Activated naive CD4-positive, alpha-beta T cell treated with anti-CD3 and anti-CD28 coated beads, Interleukin-2, amount 50 U/mL, for 16 hours (primary cell): Measurements from ENCODE around the gene OR52I1.

Experiments used
- DNase-seq: peaks from one replicate; pipeline ENCODE4 v3.0.0-alpha.2; 2020

OR52I1 gene

DNA sequence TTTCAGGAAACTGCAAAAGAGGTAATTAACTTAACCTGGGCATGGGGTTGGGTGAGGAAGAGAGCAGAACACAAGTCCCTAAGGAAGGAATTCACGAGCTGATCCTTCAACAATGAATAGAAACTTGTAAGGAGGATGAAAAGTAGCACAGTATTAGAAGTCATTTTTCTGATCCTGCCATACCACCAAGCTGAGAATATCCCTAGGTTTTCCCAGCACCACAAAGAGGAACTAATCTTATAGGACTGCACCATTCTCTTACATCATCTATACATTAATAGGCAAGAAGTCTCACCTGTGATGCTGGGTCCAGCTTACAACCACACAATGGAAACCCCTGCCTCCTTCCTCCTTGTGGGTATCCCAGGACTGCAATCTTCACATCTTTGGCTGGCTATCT lies at the start of gene OR52I1:
TSS of gene OR52I1 (plus strand) at position 301 of the 400 bp plus-strand sequence. CDS start at position 301, 0 bp downstream.
- no peak for DNase-seq

DNA sequence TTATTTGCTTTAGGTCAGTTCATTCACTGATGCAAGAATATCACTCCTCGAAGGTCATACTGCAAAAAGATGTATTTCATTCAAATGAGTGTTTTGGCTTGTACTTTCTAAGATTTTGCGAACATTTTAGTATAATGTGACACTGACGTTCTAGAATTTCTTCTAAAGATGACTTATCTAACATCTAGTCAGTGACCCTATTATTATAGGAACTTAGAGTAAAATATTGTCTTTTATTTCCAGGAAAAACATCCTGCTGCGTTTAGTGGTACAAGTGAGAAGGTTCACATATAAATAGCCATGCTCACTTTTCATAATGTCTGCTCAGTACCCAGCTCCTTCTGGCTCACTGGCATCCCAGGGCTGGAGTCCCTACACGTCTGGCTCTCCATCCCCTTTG lies 48.9 kb upstream of the OR52I1 start, which contains the start of gene OR52M1:
TSS of gene OR52M1 (plus strand) at position 301 of the 400 bp plus-strand sequence. CDS start at position 301, 0 bp downstream.
- DNase-seq: no peak

DNA sequence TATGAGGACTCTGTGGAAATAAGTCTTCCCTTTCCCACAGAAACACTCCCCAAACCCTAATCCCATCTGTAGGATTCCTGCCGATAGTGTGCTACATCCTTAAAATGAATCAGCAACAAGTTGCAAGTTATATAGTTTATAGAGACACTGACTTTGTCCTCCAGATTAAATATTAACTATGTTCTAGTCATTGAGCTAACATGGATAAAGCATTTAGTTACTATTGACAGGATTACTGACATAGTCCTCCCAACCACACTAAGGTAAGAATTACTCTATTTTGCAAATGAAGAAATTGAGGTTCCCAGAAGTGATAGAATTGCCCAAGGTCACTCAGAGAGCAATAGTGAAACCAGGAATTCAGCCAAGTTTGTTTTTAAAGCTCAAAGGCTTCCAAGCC lies 47.0 kb upstream of the OR52I1 start:
- DNase-seq: no peak

DNA sequence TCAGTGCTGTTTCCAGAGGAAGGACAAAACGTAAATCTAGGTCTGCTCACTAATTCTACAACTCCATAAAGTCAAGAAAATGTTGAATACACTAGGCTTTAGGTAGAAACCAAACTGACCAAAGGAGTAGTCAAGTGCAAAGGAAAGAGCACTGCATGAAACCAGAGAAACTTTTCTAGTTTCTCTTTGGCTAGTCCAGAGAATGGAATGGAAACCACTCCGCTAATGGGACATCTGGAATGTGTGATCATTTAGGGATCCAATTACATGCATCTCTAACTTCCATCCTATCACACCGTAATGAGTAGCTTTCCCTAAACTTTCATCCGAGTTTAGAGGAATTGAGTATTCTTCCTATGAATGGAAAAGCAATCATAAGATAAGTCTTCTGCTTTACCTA lies 46.4 kb upstream of the OR52I1 start:
- DNase-seq: no peak

- DNase-seq: no peak
Observed at GRCh38 chr11:4551346-4551979, 42.4 kb upstream of the OR52I1 start.

DNA sequence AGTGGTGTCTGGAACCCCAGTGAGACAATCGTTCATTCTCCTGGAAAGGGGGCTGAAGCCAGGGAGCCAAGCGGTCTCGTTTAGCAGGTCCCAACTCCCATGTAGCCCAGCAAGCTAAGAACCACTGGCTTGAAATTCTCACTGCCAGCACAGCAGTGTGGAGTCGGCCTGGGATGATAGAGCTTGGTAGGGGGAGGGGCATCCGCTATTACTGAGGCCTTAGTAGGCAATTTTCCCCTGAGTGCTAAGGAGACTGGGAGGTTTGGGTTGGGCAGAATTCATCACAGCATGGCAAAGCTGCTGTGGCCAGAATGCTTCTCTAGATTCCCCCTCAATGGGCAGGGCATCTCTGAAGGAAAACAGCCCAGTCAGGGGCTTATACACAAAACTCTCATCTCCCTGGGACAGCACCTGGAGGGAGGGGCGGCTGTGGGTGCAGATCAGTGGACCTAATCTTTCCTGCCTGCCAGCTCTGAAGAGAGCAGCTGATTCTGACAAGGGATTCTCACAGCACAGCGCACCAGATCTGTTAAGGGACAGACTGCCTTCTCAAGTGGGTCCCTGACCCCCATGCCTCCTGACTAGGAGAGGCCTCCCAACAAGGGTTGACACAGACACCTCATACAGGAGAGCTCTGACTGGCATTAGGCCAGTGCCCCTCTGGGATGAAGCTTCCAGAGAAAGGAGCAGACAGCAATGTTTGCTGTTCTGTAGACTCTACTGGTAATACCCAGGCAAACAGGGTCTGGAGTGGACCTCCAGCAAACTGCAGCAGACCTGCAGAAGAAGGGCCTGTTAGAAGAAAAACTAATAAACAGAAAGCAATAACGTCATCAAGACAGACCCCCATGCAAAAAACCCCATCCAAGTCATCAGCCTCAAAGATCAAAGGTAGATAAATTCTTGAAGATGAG lies 34.1 kb upstream of the OR52I1 start:
- no peak for DNase-seq

GRCh38 chr11:4560467-4560866 lies 33.4 kb upstream of the OR52I1 start:
- no peak for DNase-seq

- no peak for DNase-seq
Observed at GRCh38 chr11:4565371-4565770, 28.5 kb upstream of the OR52I1 start.

GRCh38 chr11:4569075-4569474 lies 24.8 kb upstream of the OR52I1 start:
- no peak for DNase-seq

DNA sequence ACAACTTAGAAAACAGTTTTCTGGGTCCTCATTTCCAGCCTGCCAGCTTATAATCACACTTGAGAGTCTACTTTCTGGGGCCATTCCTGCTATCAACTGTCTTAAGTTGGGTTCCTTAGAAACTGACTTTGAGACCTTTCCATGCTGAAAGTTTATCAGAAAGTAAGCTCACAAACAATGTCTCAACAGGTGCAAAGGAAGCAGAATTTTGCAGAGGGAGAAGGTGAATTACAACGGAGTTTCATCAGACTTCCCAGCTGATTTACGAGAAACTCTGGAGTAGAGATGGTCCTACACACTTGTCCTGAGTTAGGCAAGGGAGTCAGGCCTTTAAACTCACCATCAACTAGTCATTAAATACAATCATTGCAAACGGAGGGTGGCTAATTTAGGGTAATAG lies 17.0 kb upstream of the OR52I1 start:
- no peak for DNase-seq

GRCh38 chr11:4577761-4578160 lies 16.1 kb upstream of the OR52I1 start:
- DNase-seq: no peak

- DNase-seq: no peak
Observed at GRCh38 chr11:4578624-4579023, 15.2 kb upstream of the OR52I1 start.

DNA sequence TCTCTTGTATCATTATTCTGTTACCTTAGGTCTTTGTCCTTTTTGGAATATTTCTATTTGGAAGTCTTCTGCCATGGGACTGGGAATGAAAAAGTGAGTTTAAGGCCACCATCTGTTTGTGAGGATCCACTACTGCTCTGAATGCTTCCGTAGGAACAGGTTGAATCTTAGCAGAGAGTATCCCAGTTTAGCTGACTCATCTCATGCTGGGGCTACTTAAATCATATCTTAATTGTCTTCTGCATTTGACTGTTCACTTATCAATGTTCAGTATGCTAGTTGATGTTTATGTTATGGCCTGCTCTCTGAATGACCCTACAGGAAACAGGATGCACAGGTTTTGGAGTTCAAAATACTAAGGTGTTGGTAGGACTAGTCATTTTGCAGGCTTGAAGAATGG lies 13.7 kb upstream of the OR52I1 start:
- DNase-seq: no peak

DNA sequence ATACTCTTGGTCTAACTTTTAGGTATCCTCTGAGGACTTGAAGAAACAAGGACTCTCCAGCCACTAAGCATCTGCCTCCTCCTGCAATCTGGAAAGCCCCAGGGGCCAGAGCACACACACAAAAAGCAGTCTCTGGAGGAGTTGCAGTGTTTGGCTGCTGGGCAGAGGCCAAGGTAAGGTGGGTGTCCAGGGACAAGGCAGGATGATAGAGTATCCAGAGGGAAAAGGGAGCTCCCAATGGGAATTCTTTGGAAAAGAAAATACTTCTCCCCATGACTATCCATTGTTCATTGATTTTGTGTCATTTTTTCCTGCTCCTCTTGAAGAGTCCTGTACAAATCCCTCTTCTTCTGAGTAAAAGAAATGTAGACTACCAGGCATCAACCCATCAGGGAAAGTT lies 12.4 kb upstream of the OR52I1 start, which contains the start of gene OR52I2:
TSS of gene OR52I2 (plus strand) at position 301 of the 400 bp plus-strand sequence.
- no peak for DNase-seq

DNA sequence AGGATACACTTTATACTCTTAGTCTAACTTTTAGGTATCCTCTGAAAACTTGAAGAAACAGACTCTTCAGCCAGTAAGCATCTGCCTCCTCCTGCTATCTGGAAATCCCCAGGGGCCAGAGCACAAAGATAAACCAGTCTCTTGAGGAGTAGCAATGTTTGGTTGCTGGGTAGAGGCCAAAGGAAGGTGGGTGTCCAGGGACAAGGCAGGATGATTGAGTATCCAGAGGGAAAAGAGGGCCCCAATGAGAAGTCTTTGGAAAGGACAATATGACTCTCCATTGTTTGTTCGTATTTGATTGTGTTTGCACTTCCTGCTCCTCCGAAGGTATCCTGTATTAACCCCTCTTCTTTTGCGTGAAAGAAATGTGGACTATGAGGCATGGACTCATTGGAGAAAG lies 4.8 kb upstream of the OR52I1 start:
- DNase-seq: no peak

DNA sequence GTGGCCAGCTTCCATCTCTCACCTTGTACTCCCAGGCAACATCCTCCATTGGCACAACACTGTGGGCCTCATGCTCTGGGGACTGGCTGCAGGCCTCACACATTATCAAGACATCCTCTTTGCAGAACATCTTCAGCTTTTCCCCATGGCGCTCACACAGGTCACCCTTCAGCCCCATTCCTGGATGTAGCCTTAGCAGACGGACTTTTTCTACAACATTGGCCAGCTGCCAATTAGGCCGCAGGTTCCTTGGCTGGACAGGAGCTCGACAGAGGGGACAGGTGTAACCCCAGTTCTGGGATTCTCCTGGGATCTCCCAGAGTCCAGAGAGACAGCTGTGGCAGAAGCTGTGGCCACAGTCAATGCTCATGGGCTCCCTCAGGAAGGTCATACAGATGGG lies 11.2 kb downstream of the OR52I1 start:
- DNase-seq: no peak

DNA sequence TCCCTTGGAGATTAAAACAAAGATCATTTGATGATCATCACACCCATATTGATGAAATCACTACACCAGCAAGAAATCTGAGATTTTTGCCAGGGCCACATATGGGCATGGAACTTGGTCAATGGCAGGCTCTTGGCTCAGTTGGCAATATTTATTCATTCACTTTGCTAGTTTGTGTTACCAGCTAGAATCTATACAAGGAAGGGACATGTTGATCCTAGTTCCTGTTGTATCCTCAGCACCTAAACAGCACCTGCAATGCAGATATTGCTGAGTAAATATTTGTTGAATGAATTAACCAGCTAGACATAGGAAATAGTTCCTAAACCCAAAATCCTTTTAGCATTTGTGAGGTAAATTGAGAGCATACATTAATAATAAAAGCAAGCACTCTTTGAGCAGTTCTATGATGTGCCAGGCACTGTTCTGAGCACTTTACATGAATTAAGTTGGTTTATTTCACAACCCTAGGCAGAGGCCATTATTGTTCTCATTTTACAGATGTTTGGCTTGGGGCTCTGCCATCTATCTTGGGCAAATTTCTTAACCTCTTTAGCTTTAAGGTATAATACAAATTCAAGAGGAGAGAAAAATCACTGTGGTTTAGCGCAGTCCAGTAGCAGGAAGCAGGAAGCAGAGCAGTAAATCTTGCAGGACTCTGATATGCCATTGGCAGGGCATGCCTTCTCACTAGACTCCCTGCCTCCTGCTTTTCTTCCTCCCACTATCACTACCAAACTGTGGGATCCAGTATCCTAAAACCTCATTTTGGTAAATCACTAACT lies 12.6 kb downstream of the OR52I1 start:
- DNase-seq: no peak

- DNase-seq: no peak
Observed at GRCh38 chr11:4607096-4607495, 13.3 kb downstream of the OR52I1 start.

DNA sequence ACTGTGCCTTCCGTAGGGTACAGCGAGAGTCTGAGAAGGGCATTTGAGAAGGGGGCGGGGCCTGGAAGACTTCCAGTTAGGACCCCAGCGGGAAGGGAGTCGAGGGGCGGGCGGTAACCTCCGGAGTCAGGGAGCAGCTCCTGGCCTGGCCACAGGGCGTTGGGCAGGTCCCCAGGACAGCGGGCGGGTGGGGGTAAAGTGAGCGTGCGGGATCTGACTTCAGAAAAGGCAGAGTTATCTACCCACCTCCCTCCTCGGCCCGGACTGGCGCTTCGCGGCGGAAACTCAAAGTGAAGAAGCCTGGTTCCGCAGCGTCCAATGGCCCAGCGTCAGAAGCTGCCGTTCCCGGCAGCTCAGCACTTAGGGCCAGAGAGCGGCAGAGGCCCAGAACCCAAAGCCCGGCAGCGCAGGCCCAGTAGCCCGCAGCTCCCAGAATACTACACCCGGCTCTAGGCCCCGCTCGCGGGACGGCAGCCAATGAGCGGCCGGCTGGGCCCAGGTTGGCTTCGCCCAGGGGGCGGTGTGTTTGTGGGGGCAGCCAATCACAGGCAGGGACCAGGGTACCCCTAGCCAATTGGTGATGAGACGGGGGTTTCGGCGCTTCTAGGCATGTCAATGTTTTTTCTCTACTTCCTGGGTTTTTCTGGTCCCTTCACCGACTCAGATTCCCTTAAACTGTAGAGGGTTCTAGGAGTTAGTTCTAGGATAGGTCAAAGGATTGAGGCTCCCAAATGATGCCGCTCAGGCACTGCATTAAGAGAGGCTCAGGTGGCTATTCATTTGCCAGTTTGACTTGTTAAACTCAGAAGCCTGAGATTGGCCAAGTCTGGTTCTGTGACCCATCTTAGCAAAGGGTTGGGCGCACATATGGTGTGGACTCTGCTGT lies 14.2 kb downstream of the OR52I1 start, which contains the start of gene TRIM68:
TSS of gene TRIM68 (minus strand) at position 451 of the 886 bp plus-strand sequence. CDS start 2,727 bp downstream, outside the sequence.
- DNase-seq: peak; percentile 96

- no peak for DNase-seq
Observed at GRCh38 chr11:4610258-4610935, 16.6 kb downstream of the OR52I1 start.

DNA sequence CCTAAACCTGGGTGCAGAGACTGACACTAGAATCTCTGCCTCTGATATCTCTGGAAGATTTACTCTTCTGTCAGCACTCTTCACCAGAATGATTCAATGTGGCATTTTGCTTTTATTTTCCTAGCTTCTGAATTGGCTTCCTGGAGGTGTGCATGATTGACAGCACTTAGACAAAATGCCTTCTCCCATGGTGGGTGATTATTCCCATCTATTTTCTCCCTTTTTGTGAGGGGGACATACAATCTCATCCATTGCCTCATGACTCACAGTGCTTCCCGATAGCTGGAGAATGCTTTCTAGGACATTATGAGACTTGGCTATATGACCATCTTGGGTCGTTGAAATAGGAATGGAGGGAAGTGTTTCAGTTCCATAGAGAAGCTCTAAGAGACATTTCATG lies 18.1 kb downstream of the OR52I1 start:
- DNase-seq: no peak
